Stomach (tissue), 9 donors: ENCODE results near the gene SLC5A10. TPM values are rescaled to one million over a fixed set of nuclear protein-coding genes. Genes with fewer than 3 reads are reported as not detected.

ENCODE experiments used
- DNase-seq, 2 donors: peaks; one replicate each; pipeline versions ENCODE4 v3.0.0 to v3.0.0-alpha.2; 2013 to 2019
- H3K27ac ChIP-seq, 5 donors: fragments of 200-600 bp in 4 of 5; sonication (generic) in 4 of 5; one replicate each; pipeline ENCODE4 v1.5.1; 2013 to 2019; ENCODE audit warnings: mild to moderate bottlenecking in 1 of 5, moderate library complexity in 1 of 5
- H3K27me3 ChIP-seq, 3 donors: fragments of 200-600 bp; sonication (generic); one replicate each; pipeline ENCODE4 v1.5.1; 2017 to 2019; ENCODE audit warnings: mixed run types in 1 of 3
- H3K36me3 ChIP-seq, 4 donors: fragments of 200-600 bp; sonication (generic); 1 replicate in 3 of 4; 2 replicates in 1 of 4; pipeline ENCODE4 v1.5.1; 2016 to 2019
- H3K4me1 ChIP-seq, 4 donors: fragments of 200-600 bp; sonication (generic); one replicate each; pipeline ENCODE4 v1.5.1; 2016 to 2019
- H3K4me3 ChIP-seq, 4 donors: fragments of 200-600 bp; sonication (generic) in 3 of 4; one replicate each; pipeline ENCODE4 v1.5.1; 2016 to 2019; ENCODE audit warnings: mild to moderate bottlenecking in 1 of 4
- H3K9me3 ChIP-seq, 4 donors: fragments of 200-600 bp; sonication (generic); one replicate each; pipeline ENCODE4 v1.5.1; 2016 to 2019
- CTCF ChIP-seq, 7 experiments: fragments of 450-650 bp in 4 of 7; fragments of 200-600 bp in 3 of 7; sonication (generic) in 3 of 7; IDR thresholded peaks; one replicate each; pipeline ENCODE4 v1.5.1; 2016 to 2019; ENCODE audit warnings: antibody characterized with exemption in 7 of 7, control low read depth in 2 of 7, mild to moderate bottlenecking in 1 of 7
- EP300 ChIP-seq: sonication (generic); formaldehyde crosslinking; IDR thresholded peaks from one replicate; pipeline ENCODE4 v1.6.1; 2017; ENCODE audit warnings: antibody characterized with exemption
- POLR2A ChIP-seq, 4 donors: fragments of 450-650 bp; IDR thresholded peaks; one replicate each; pipeline ENCODE4 v1.6.1; 2016; ENCODE audit warnings: antibody characterized with exemption in 4 of 4, control low read depth in 2 of 4, mild to moderate bottlenecking in 1 of 4, moderate library complexity in 1 of 4
- POLR2AphosphoS5 ChIP-seq, 3 donors: sonication (generic); formaldehyde crosslinking; IDR thresholded peaks; one replicate each; pipeline ENCODE4 v1.6.1; 2016; ENCODE audit warnings: antibody characterized with exemption in 3 of 3
- WGBS, 5 donors: extraction: QIAGEN DNeasy Blood & Tissue Kit in 3 of 5; methylation state at CpG; one replicate each; pipeline versions ENCODE4 v1.1.5 to v1.1.7; 2013 to 2018; 5-methylcytosine and 5-hydroxymethylcytosine counted together
- intact Hi-C: fragments of 100-400 bp; cut with DNase I; formaldehyde crosslinking; loops from one replicate; pipeline ENCODE4 v1.15.1; 2023; ENCODE audit warnings: low total_unique reads
- polyA plus RNA-seq, 3 donors: library from polyadenylated mRNA; stranded (reverse); fragments of 200-250 nt; gene quantifications; one replicate each; pipeline ENCODE4 v1.2.3, GENCODE V29; 2013
- total RNA-seq, 5 donors: library from RNA; depleted of rRNA; stranded (reverse); fragments of >200 nt; gene quantifications; one replicate each; pipeline versions ENCODE4 v1.1.0 to v1.2.3, GENCODE V29; 2014 to 2016
- donor health status: healthy with polysubstance abuse.
- donor health status: Bipolar disorder and iron deficiency.
- donor health status: healthy.

The SLC5A10 gene
- total and polyA plus RNA-seq, 8 donors: 0.06 to 0.46 (median 0.13) TPM; not detected in 5

- H3K27me3 ChIP-seq: no peaks in the 10 kb centered on the region
- WGBS, 5 donors: 32 to 53% (median 41%) methylated on average over 1 of the region's 1 CpG
- H3K36me3 ChIP-seq: peaks cover 0 to 8% (median 3%) of the 10 kb centered on the region in 4 donors
- H3K9me3 ChIP-seq: peaks cover 0 to 6% (median 2%) of the 10 kb centered on the region in 4 donors
- peak in 1 of 2 donors; percentile 38 for DNase-seq
- intact Hi-C loops: no loop called here
- TF ChIP-seq POLR2AphosphoS5 (IDR thresholded peaks at IDR 0.05) (no peak), CTCF (IDR thresholded peaks at IDR 0.05) (no peak), POLR2A (IDR thresholded peaks at IDR 0.05) (no peak), EP300 (no peak)
- H3K4me3 ChIP-seq: no peak overlapping the region
- peak overlapping the region in 1 of 5 donors; percentile 33 for H3K27ac ChIP-seq
- H3K4me1 ChIP-seq: peaks cover 0 to 54% (median 32%) of the 10 kb centered on the region in 4 donors
Measured at GRCh38 chr17:18994631-18995030, 42.7 kb downstream of the SLC5A10 start.

- intact Hi-C loops: no loop called here
- Histone ChIP-seq H3K36me3 (peaks cover 0 to 8% (median 3%) of the 10 kb centered on the region in 4 donors), H3K27me3 (no peaks in the 10 kb centered on the region), H3K9me3 (peaks cover 0 to 6% (median 2%) of the 10 kb centered on the region in 4 donors), H3K4me3 (no peak overlapping the region), H3K27ac (no peak overlapping the region), H3K4me1 (peaks cover 0 to 54% (median 36%) of the 10 kb centered on the region in 4 donors)
- no peak for DNase-seq
- WGBS, 5 donors: 91 to 96% (median 93%) methylated on average over 3 of the region's 3 CpGs
- TF ChIP-seq POLR2A (IDR thresholded peaks at IDR 0.05) (no peak), POLR2AphosphoS5 (IDR thresholded peaks at IDR 0.05) (no peak), CTCF (IDR thresholded peaks at IDR 0.05) (no peak), EP300 (no peak)
Measured at GRCh38 chr17:18995220-18995619, 43.3 kb downstream of the SLC5A10 start.

GRCh38 chr17:18996458-18996857, 44.5 kb downstream of the SLC5A10 start:
- no peak overlapping the region for H3K27ac ChIP-seq
- peaks cover 0 to 8% (median 3%) of the 10 kb centered on the region in 4 donors for H3K36me3 ChIP-seq
- WGBS, 5 donors: 91 to 94% (median 93%) methylated on average over 2 of the region's 2 CpGs
- TF ChIP-seq POLR2AphosphoS5 (IDR thresholded peaks at IDR 0.05): no peak
- TF ChIP-seq POLR2A (IDR thresholded peaks at IDR 0.05): no peak
- TF ChIP-seq EP300: no peak
- TF ChIP-seq CTCF (IDR thresholded peaks at IDR 0.05): no peak
- no peak for DNase-seq
- intact Hi-C loops: no loop called here
- H3K9me3 ChIP-seq: peaks cover 0 to 6% (median 2%) of the 10 kb centered on the region in 4 donors
- H3K27me3 ChIP-seq: no peaks in the 10 kb centered on the region
- H3K4me3 ChIP-seq: no peak overlapping the region
- H3K4me1 ChIP-seq: peaks cover 8 to 63% (median 48%) of the 10 kb centered on the region in 4 donors

GRCh38 chr17:18997650-18998196, 45.8 kb downstream of the SLC5A10 start:
- H3K27ac ChIP-seq: peak overlapping the region in 2 of 5 donors; percentile 11 to 34
- no peak for DNase-seq
- no peak for TF ChIP-seq EP300
- TF ChIP-seq POLR2A (IDR thresholded peaks at IDR 0.05): no peak
- peaks cover 0 to 6% (median 2%) of the 10 kb centered on the region in 4 donors for H3K9me3 ChIP-seq
- WGBS, 5 donors: 55 to 74% (median 64%) methylated on average over 6 of the region's 6 CpGs
- H3K27me3 ChIP-seq: no peaks in the 10 kb centered on the region
- H3K4me3 ChIP-seq: no peak overlapping the region
- intact Hi-C loops: no loop called here
- H3K36me3 ChIP-seq: peaks cover 0 to 8% (median 3%) of the 10 kb centered on the region in 4 donors
- peaks cover 19 to 65% (median 55%) of the 10 kb centered on the region in 4 donors for H3K4me1 ChIP-seq

- Histone ChIP-seq H3K27ac (peak overlapping the region in 1 of 5 donors; percentile 70), H3K27me3 (peaks cover 0 to 11% (median 0%) of the 10 kb centered on the region in 3 donors), H3K36me3 (peaks cover 0 to 8% (median 3%) of the 10 kb centered on the region in 4 donors), H3K4me1 (peaks cover 31 to 65% (median 57%) of the 10 kb centered on the region in 4 donors), H3K4me3 (no peak overlapping the region), H3K9me3 (peaks cover 0 to 6% (median 2%) of the 10 kb centered on the region in 4 donors)
- no peak for DNase-seq
- intact Hi-C loops: no loop called here
- 90 to 98% (median 92%) methylated on average over 8 of the region's 8 CpGs for WGBS, 5 donors
- TF ChIP-seq EP300: no peak
- TF ChIP-seq POLR2A (IDR thresholded peaks at IDR 0.05): no peak
- no peak for TF ChIP-seq CTCF (IDR thresholded peaks at IDR 0.05)
- TF ChIP-seq POLR2AphosphoS5 (IDR thresholded peaks at IDR 0.05): no peak
Measured at GRCh38 chr17:18999394-18999793, 47.4 kb downstream of the SLC5A10 start.
